Fibroblast of skin of abdomen (primary cell): ENCODE results near the gene GAP43.

Source experiments
- DNase-seq: peaks from one replicate; pipeline ENCODE4 v3.0.0-alpha.2; 2013

The GAP43 gene

GRCh38 chr3:115627180-115628074 is 4.1 kb downstream of the GAP43 start:
- DNase-seq: no peak

- DNase-seq: no peak
Measured at GRCh38 chr3:115628075-115628412, 4.7 kb downstream of the GAP43 start.

GRCh38 chr3:115630850-115631249 is 7.5 kb downstream of the GAP43 start:
- DNase-seq: no peak

DNA sequence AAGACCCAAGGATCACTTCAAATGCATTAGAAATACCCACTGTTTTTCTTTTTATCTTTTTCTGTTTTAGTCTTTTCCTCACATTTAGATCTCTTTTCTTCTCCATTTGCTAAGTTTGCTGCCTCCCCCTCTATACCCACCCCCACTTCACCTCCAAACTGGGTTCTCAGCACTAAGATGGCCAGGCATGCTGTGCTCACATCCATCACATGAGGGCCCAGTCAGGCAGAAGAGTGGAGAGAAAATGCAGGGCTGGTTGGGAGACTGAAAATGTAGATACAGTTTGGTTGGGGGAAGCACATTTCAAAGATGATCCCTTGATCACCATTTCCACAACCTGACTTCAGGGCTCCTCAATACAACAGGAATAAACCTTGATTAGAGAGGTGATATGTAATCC is 8.7 kb downstream of the GAP43 start:
- DNase-seq: no peak

DNA sequence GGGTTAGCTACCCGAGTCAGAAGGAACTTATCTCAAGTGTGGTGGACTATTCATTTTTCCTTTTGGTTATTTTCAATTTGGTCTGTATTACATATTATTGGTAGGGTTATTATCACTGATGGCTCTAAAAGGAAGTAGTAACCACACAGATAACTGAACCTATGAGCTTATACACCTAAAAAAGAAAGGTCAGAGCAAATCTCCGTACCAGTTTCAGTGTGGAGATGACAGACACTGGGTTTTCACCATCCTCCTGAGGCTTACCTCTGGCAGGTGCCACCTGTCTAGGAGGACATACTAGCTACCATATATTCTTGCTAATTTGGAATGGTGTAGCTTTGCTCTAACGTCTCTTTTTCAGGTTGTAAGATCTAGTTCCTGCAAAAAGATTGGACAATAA is 10.2 kb downstream of the GAP43 start:
- DNase-seq: no peak

DNA sequence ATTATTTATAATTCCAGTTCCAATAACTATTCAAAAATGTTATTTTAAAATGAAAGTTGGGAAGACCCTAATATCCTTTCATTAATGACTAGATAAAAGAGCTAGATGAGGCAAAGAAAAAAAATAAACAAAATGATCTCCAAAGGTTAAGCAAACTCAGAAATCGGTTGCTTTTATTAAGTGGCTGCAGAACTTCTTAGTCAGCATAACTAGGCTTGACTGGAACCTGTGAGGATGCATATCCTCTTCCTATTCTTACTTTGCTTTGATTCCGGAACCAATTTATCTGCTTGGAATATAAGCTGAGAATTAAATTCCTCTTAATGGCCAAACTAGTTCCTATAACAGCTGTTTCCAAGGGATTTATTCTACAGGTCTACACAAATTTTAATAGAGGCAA is 10.7 kb downstream of the GAP43 start:
- DNase-seq: no peak

DNA sequence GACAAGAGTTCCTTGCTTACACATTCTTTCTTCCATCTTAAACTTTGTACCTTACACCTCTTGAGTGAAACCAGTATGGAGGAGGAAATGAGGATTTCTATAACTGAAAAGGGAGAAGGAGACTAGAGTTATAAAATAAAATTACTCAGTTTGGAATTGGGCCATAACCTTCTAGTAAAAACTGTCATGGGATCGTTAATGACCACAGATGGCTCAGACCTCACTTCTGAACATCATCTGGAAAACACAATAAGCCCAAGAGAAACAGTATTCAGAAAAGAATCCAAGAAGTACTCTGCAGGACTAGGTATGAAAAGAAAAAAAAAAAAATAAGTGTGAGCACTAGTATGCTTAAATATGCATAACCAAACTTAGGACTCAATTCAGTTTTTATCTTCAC is 12.1 kb downstream of the GAP43 start:
- DNase-seq: no peak

DNA sequence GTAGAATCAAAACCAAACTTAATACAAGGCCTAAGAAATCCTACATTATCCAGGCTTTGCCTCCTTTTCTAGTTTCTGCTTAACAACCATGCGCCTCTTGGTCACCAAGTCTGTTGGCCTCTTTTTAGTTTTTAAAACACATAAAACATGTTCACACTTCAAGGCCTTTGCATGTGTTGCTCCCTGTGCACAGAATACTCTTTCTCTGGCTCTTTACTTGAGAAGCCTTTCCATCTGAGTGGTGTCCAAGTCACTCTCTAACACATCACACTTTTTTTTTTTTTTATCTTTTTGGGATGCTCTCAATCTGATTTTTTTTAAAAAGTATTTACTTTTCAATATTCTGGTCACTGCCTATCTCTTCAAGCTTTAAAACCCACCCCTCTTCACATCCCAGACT is 14.9 kb downstream of the GAP43 start:
- no peak for DNase-seq

DNA sequence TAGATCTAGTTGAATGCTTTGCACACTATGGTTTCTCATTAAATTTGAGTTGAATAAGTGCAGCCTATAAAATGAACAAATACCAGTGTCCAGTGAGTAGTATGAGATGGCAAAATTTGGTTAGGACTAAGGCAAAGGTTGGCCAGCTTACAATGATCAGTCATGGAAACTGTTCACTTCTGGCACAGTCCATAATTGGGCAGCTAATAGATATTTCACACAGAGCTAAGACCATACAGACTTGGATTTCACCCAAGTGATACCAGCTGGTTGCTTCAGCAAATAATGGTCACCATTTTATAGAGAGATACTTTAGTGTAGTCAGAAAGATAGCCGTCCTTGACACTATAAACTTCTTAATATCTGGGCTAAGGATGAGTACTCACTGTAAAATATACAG is 15.7 kb downstream of the GAP43 start:
- no peak for DNase-seq

DNA sequence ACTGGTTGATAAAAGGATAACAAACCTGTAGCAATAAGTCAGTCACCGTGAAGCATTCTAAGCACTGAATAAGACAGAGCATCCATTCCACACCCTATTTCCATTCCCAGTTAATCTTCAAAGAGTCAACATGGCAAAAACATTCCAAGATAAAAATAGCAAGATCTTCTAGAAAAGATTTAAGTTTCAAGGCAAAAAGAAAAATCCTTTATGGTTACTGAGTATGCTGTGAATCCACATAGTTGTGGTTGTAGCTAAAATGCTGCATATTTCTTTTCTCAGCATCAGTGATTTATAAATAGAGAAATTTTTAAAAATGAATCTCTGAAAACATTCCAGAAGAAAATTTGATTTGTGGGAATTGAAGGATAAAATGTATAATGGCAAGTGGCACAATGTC is 21.1 kb downstream of the GAP43 start:
- DNase-seq: peak; percentile 72

DNA sequence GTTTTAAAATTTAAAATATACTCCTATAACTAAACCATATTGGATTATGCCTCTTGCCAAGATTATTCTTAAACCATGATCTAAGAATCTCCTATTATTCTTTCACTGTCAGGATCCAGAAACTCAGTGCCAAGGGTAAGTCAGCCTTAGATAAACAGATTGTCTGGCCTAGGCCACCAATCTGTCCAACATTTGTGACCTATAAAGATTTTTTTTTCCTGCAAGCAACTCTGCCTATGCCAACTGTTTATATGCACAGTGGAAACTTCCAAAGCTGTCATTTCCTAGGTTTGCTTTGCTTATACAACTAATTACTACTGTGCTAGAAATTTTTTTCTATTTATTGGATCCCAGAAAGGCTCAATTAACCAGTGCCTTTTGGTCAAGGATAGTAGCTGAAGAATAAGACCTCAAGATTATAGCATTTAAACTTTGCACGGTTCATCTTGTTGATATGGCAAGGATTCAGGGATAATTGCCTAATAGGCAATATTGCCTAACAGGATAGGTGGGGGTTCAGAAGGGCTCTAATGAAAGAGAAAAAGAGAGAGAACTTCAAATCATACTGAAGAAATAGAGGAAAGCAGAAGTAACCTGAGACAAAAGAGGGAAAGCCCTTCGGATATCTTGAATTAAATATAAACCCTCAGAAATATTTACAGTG is 22.8 kb downstream of the GAP43 start:
- no peak for DNase-seq

DNA sequence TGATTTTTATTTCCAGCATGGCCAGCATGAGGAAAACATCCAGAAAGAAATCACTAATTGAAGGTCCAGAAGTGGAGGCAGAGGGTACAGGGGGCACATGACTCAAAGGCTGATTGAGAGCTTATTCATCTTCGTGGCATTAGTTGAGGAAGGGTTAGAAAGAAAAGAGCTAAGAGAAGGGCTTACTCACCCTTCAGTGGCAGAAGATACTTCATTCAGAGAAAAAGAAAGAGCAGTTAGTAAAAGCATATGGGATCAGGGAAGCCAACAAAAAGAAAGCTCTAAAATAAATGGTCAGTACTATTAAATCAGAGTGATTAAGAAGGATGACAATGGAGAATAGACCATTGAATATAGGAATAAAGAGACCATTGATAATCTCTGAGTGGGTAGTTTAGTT is 25.2 kb downstream of the GAP43 start:
- no peak for DNase-seq

DNA sequence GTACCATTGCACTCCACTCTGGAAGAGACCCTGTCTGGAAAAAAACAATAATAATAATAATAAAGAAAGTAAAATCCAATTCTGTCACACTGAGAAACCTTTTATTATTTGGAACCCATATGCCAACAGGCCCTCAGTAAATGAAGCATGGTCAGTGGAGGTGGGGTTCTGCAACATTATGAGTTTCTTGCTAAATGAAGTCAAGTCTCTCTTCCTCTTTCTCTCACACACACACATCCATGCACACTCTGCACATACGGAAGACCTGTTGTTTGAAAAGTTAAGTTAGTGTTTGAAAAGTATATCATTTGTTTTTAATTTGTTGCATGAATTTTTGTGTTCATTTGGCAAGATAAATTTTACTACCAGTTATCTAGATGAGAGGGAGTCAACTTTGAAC is 27.8 kb downstream of the GAP43 start:
- no peak for DNase-seq

GRCh38 chr3:115651599-115651998 is 28.3 kb downstream of the GAP43 start:
- DNase-seq: no peak

DNA sequence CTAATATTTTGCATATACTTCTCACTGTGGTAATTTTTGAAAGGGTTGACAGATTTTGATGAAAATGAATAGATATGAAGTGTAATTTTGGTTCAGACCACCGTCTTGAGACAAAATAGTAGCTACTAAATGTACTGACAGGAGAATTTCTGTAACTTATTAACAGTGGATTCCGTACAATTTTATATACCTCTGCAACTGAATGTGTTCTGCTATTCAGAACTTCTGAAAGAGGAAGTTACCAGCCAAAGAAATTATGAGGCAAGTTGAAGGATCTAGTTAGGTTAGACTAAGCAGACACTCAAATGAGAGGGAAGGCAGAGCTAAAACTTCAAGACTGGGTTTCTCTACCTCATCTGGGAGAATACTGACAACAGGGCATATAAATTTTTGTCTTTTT is 29.4 kb downstream of the GAP43 start:
- DNase-seq: no peak

DNA sequence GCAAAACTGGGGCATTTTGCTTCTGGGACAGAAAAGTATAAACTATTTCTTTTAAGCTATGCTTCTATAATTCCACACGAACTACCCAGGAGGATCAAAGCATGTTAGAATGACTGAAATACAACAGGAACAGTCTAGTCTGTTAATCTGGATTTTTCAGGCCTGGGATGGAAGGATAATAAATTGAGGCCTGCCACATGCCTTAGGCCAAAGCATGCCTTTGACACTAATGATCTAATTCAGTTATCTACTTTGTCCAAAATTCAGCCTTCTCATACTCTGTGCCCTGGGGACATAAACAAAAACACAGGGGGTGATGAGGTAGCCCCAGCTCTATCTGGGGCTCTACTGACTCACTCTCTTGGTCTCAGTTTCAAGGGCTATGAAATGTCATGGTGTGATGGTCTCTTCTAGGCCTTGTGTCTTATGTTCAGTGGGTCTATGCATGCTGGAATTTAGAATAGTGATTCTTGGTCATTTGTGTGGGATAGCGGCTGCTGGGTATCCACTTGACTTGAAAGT is 32.5 kb downstream of the GAP43 start:
- DNase-seq: no peak

GRCh38 chr3:115657168-115657567 is 33.9 kb downstream of the GAP43 start:
- no peak for DNase-seq

DNA sequence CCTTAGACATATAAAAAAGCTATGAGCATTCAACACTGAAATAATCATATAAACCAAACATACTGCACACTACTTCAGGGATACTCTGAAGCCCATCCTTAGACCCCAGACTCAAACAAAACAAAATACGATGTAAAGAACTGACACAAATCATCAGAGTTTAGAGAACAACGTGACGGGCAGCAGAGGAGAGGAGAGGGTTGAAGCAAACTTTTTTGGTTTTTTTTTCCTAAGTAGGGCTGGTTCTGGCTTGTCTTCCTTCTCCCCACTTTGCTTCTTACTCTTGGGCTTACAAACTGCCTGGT is 34.7 kb downstream of the GAP43 start:
- DNase-seq: no peak

DNA sequence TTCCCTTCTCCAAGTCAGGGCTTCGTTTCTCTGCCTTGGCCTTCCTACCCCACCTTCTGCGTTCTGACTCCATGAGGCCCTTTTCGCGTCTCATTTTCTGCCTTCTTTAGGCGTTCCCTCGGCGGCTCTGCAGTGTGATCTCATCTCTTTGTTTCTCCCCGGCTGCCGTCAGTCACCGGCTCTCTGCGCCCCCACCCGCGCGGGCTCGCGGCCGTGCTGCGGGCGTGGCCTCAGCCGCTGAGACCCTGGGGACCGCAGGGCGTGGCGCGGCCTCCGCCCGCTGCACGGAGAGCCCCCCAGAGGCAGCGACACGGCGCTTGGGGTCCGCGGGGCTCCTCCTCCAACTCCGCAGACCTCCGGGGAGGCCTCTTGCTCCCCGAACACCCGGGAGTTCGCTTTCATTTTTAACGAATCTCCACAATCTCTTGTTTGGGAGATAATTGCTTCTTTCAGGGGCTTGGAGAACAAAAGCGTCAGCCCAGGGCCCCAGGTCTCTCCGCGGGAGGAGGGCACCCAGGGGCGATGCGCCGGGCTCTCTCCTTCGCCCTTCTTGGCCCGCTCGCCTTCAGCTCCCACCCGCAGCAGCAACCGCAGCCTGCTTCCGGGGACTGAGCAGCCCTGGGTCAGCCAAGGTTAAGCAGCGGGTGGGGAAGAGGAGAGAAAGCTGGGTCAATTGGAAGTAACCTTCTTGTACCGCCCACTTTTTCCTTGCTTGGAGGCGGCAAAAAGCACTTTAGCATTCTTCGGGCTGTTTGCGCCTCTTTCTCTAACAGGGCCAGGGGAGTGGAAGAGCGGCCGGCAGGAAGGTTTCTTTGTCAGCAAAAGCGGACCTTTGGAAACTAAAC is 35.2 kb downstream of the GAP43 start:
- DNase-seq: peak; percentile 92

DNA sequence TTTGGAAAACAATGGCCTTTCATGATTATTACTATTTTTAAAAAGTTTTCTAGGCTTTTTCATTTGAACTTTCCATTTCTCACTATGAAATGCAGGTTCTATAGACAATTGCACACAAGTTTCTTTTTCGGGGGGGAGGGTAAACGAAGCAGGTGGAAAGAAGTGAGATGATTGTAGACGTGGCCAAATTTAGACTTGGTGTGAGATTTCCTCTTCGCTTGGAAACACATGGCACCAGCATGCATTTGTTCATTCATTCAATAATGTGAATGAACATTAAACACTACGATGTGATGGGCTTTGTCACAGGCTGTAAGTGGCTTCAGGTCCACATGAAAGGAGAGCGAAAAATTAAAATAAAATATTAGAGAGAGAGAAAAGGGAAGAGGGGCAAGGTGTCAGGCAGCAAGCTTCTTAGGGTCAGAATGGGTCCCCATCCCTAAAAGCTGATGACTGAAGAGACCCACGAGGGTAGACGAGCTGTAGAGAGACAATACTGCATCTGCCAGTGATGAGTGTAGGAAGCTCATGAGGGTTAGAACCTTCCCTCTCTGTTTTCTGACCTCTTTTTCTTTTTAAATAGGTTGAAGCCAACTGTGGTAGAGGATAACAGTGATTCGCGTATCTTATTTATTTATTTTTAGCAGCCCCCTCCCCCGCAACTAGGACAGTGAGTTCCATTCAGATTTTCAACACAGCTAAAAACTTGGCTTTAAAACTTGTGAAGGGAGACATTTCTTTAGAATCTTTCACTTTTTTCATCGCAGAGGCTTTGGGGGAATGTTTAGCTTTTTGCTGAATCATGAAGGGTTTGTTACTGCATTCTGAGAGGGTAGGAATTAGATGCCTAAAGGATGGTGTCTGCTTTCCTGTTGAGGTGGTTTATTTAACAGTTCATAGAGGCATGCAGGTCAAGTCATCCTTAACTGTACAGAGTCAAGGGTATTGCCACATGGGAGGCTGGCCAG is 36.2 kb downstream of the GAP43 start:
- DNase-seq: peak; percentile 37

- no peak for DNase-seq
Measured at GRCh38 chr3:115660646-115661337, 37.5 kb downstream of the GAP43 start.

GRCh38 chr3:115662356-115662755 is 39.0 kb downstream of the GAP43 start:
- DNase-seq: peak; percentile 32
